Activated CD4-positive, alpha-beta T cell treated with anti-CD3 and anti-CD28 coated beads, Interleukin-2, amount 50 U/mL, for 4 hours (primary cell): ENCODE results near the gene NACA.
A peak's percentile ranks its signal among the peaks of the same experiment; 100 is the strongest.

ENCODE experiments used
- DNase-seq, 2 experiments: peaks; one replicate each; pipeline ENCODE4 v3.0.0-alpha.2; 2020

The NACA gene

DNA sequence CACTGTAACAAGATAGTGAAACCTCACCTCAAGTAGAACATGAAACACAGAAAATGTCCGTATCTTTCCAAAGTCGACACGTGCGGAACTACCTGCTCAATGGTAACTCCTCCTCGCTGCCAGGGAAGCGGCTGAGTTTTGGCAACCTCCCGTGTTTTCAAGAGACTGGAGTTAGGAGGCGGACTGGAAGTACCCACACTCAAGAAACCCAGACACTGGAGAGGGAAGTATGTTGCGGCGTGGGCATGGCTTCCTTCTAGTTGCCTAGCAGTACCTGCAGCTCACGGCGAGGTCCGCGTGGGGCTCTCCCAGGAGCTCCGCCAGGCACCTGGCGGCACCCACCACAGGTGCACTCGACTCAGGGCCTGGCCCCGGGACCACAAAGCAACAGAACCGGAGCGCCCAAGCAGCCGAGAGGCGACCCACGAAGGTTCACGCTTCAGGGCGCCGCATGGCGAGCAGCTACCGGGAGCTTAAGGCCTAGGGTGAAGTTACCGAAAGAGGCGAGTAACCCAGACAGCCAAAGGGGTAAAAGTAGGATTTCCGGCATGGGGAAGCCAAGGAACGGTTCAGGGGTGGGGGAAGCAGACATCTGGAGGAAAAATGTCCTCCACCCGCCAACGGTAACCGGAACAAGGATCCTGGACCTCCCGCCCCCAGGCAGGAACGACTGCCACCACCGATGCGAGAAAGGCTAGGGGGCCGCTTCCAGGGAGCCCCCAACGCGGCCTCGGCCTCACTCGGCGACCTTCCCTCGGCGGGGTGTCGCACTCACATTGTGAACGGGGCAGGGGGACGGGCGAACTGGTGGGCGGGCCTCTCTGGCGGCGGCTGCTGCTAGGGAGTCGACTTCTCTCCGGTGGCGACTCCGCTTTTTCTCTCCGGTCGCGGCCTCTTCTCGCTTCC is 37.6 kb downstream of the NACA start:
- peak; percentile 47 to 55 for DNase-seq

DNA sequence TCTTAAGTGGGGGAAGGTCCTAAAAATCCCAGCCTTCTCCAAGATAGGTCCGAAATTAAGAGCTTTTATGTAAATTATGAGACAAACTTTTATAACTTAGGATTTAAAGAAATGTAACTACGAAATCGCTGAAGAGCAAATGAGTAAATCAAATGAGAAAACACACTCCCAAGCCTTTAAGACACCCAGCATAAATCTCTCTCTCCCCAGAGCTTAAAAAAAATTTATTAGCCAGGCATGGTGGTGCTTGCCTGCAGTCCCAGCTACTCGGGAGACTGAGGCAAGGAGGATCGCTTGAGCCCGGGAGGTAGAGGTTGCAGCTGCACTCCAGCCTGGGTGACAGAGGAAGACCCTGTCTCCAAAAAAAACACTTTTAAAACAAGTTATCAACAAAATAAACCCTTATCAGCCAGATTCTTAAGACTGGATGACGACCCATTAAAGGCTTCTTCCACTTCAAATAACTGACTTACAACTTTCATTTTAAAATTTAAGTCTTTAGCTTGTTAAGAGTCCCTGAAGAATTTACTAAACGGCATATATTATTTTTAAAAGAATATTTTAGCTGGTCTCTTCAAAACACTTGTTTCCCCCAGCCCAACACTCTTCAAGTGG is 40.2 kb downstream of the NACA start:
- no peak for DNase-seq

GRCh38 chr12:56682323-56682722 is 42.8 kb downstream of the NACA start:
- DNase-seq, result no peak

- DNase-seq, result no peak
Observed at GRCh38 chr12:56679883-56680575, 45.1 kb downstream of the NACA start.

DNA sequence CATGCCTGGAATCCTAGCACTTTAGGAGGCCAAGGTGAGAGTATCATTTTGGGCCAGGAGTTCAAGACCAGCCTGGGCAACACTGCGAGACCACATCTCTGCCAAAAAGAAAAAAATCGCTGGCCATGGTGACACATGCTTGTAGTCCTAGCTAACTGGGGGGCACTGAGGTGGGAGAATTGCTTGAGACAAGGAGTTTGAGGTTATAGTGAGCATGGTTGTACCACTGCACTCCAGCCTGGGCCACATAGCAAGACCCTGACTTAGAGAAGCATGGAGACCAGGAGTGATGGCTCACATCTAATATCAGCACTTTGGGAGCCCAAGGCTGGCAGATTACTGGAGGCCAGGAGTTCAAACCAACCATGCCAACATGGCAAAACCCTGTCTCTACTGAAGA is 46.2 kb downstream of the NACA start:
- no peak for DNase-seq

- DNase-seq, result no peak
Observed at GRCh38 chr12:56677680-56678079, 47.4 kb downstream of the NACA start.

GRCh38 chr12:56676851-56677580 is 48.1 kb downstream of the NACA start:
- DNase-seq, result no peak

- DNase-seq, result no peak
Observed at GRCh38 chr12:56671608-56672007, 53.5 kb downstream of the NACA start.

DNA sequence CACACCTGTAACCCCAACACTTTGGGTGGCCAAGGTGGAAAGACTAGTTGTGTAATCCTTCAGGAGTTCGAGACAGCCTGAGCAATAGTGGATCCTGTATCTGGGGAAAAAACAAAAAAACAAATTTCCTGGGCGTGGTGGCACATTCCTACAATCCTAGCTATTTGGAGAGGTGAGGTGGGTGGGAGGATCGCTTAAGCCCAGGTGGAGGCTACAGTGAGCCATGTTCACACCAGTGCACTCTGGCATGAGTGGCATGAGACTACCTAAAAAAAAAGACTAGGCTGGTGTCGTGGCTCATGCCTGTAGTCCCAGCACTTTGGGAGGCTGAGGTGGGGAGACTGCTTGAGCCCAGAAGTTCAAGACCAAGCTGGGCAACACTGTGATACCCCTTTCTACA is 54.3 kb downstream of the NACA start:
- DNase-seq, result no peak

- no peak for DNase-seq
Observed at GRCh38 chr12:56668197-56668457, 57.0 kb downstream of the NACA start.
